ENCODE data around the gene ZEB1. TPM values are rescaled to one million over a fixed set of nuclear protein-coding genes. Genes with fewer than 3 reads are reported as not detected.

Gene ZEB1
- total and polyA plus RNA-seq, 2 of the 4 experiments (the other 2 are of a cell fraction) = 23.7 to 108 TPM

DNA sequence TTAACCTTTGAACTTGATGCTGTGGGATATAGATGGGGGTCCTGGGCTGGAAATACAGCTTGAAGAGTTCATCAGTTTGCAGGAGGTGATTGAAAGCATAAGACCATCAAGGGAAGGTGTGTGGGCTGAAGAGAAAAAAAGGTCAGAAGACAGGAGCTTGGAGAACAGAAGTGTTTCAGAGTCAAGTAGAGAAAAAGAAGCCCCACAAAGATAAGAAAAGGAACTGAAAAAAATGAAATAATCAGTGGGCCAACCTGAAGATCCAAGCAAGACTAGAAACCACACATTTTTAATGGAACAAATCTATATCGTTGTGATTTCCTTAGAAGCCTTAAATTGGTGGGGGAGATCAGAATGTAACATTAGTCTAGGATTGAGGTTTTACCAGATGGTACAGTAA, 22.5 kb downstream of the ZEB1 start:
- CTCF ChIA-PET = no interaction called here
- Histone ChIP-seq H3K14ac (replicated peaks; ENCODE audit: low read depth, low read length) (no peak overlapping the region; the same call in 1 of the 2 replicates), H2BK15ac (ENCODE audit: low read depth, low read length) (no peak overlapping the region), H2BK20ac (ENCODE audit: low read depth, low read length) (no peak overlapping the region), H3K4me2 (ENCODE audit: low read depth, low read length) (no peak overlapping the region), H3K9me1 (ENCODE audit: insufficient read depth, low read length) (peaks cover 19% of the 10 kb centered on the region), H3K23ac (ENCODE audit: low read depth, low read length) (no peak overlapping the region), H2AK5ac (ENCODE audit: low read depth, low read length) (no peak overlapping the region), H2BK5ac (ENCODE audit: low read depth, low read length, poor library complexity, severe bottlenecking) (no peak overlapping the region), H3K18ac (ENCODE audit: low read depth, low read length) (no peak overlapping the region), H3K9ac (ENCODE audit: low read depth, low read length) (no peak overlapping the region), H4K8ac (ENCODE audit: low read depth in 2 of 2, low read length in 2 of 2) (no peak overlapping the region), H3K36me3 (ENCODE audit: control insufficient read depth, insufficient read depth, low read length) (peaks cover 2% of the 10 kb centered on the region; the same call in 1 of the 2 replicates), H3K56ac (ENCODE audit: extremely low read depth, insufficient read depth, low read length) (no peak overlapping the region), H4K91ac (ENCODE audit: insufficient read depth, low read depth, low read length) (no peak overlapping the region), H2BK120ac (ENCODE audit: low read depth, low read length) (no peak overlapping the region), H3K4me3 (ENCODE audit: insufficient read depth, low read depth, low read length) (no peak overlapping the region), H4K5ac (ENCODE audit: low read depth, low read length) (no peak overlapping the region), H3K4ac (ENCODE audit: low read depth, low read length) (no peak overlapping the region), H3K79me1 (ENCODE audit: low read depth in 1 of 2, low read length in 2 of 2) (peaks cover 6 to 56% of the 10 kb centered on the region in 2 experiments; a peak in 3 of 4 replicates), H3K9me3 (ENCODE audit: control insufficient read depth, insufficient read depth, low read length) (no peaks in the 10 kb centered on the region), H4K20me1 (ENCODE audit: insufficient read depth, low read length) (peaks cover 94% of the 10 kb centered on the region), H2AK9ac (replicated peaks; ENCODE audit: low read depth, low read length, poor library complexity) (no peak overlapping the region), H3K27me3 (ENCODE audit: control insufficient read depth, insufficient read depth, low read length) (no peaks in the 10 kb centered on the region), H3K4me1 (ENCODE audit: control insufficient read depth, insufficient read depth, low read length) (peaks cover 2% of the 10 kb centered on the region), H2AFZ (replicated peaks; ENCODE audit: low read length, poor library complexity) (no peak overlapping the region), H3K27ac (ENCODE audit: insufficient read depth, low read length) (no peak overlapping the region)
- no TSS peak for BruUV-seq (replicated peaks)
- no CpG with 5 or more reads among the region's 1 CpG for WGBS, 2 experiments (ENCODE audit: extremely low coverage in 2 of 2, insufficient read length in 1 of 2)
- ATAC-seq (ENCODE audit: low read depth) (no peak), DNase-seq (no peak)
- TF ChIP-seq SMC3 (IDR thresholded peaks at IDR 0.05; ENCODE audit: low read depth, low read length) (no peak), RCOR1 (IDR thresholded peaks at IDR 0.05; ENCODE audit: insufficient replicate concordance, low read length) (no peak), MAFK (IDR thresholded peaks at IDR 0.05; ENCODE audit: low read depth, low read length) (no peak), RFX5 (IDR thresholded peaks at IDR 0.05; ENCODE audit: low read depth, low read length) (no peak), MXI1 (IDR thresholded peaks at IDR 0.05; ENCODE audit: borderline replicate concordance, low read depth, low read length) (no peak), MAZ (IDR thresholded peaks at IDR 0.05; ENCODE audit: borderline replicate concordance, low read depth, low read length) (no peak), FOS (IDR thresholded peaks at IDR 0.05; ENCODE audit: low read depth, low read length) (no peak), CEBPB (IDR thresholded peaks at IDR 0.05; ENCODE audit: low read depth, low read length) (no peak), POLR2A (IDR thresholded peaks at IDR 0.05; ENCODE audit: low read depth, low read length) (no peak), RAD21 (IDR thresholded peaks at IDR 0.05; ENCODE audit: low read length) (no peak), CHD1 (IDR thresholded peaks at IDR 0.05; ENCODE audit: low read depth, low read length) (no peak), BHLHE40 (IDR thresholded peaks at IDR 0.05; ENCODE audit: low read depth, low read length) (no peak)
- TF ChIP-seq, protein P1, sequence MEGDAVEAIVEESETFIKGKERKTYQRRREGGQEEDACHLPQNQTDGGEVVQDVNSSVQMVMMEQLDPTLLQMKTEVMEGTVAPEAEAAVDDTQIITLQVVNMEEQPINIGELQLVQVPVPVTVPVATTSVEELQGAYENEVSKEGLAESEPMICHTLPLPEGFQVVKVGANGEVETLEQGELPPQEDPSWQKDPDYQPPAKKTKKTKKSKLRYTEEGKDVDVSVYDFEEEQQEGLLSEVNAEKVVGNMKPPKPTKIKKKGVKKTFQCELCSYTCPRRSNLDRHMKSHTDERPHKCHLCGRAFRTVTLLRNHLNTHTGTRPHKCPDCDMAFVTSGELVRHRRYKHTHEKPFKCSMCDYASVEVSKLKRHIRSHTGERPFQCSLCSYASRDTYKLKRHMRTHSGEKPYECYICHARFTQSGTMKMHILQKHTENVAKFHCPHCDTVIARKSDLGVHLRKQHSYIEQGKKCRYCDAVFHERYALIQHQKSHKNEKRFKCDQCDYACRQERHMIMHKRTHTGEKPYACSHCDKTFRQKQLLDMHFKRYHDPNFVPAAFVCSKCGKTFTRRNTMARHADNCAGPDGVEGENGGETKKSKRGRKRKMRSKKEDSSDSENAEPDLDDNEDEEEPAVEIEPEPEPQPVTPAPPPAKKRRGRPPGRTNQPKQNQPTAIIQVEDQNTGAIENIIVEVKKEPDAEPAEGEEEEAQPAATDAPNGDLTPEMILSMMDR (conservative IDR thresholded peaks at IDR 0.05; ENCODE audit: low read depth, low read length) = no peak
- TF ChIP-seq, protein P2, sequence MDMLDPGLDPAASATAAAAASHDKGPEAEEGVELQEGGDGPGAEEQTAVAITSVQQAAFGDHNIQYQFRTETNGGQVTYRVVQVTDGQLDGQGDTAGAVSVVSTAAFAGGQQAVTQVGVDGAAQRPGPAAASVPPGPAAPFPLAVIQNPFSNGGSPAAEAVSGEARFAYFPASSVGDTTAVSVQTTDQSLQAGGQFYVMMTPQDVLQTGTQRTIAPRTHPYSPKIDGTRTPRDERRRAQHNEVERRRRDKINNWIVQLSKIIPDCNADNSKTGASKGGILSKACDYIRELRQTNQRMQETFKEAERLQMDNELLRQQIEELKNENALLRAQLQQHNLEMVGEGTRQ (IDR thresholded peaks at IDR 0.05; ENCODE audit: low read depth, low read length) = no peak
- TF ChIP-seq, protein P3, sequence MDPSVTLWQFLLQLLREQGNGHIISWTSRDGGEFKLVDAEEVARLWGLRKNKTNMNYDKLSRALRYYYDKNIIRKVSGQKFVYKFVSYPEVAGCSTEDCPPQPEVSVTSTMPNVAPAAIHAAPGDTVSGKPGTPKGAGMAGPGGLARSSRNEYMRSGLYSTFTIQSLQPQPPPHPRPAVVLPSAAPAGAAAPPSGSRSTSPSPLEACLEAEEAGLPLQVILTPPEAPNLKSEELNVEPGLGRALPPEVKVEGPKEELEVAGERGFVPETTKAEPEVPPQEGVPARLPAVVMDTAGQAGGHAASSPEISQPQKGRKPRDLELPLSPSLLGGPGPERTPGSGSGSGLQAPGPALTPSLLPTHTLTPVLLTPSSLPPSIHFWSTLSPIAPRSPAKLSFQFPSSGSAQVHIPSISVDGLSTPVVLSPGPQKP (IDR thresholded peaks at IDR 0.05; ENCODE audit: borderline replicate concordance, low read depth, low read length) = no peak
- POLR2A ChIA-PET (ENCODE audit: unreplicated experiment) = no interaction called here
- in situ Hi-C loops (cut with MboI; ENCODE audit: low sequenced_read_pairs) (loop anchor here (25.0 kb wide), 1 partner anchor 471 kb away; no protein-coding TSS in a partner anchor), dilution Hi-C loops (cut with HindIII; ENCODE audit: low sequenced_read_pairs, unreplicated experiment) (no loop called here), intact Hi-C loops (cut with micrococcal nuclease) (no loop called here)
